GM12878 (cell line): ENCODE results near the gene RNPS1.

Source experiments
- CTCF ChIP-seq, 3 experiments: IDR thresholded peaks in 2 of 3; conservative IDR thresholded peaks in 1 of 3; 2 replicates each; pipeline ENCODE4 v1.5.1; 2011; ENCODE audit warnings: low read depth in 3 of 3, low read length in 3 of 3, mild to moderate bottlenecking in 3 of 3, control low read depth in 2 of 3, moderate library complexity in 2 of 3, inconsistent platforms in 1 of 3, mixed read lengths in 1 of 3; ENCODE audit not compliant: control insufficient read depth in 2 of 3, insufficient read depth in 1 of 3; ENCODE audit errors: extremely low read depth in 1 of 3
- JUNB ChIP-seq: IDR thresholded peaks from 2 replicates; pipeline ENCODE4 v1.6.1; 2016; ENCODE audit warnings: antibody characterized with exemption, mild to moderate bottlenecking
- SIN3A ChIP-seq: IDR thresholded peaks from 2 replicates; pipeline ENCODE4 v1.6.1; 2012; ENCODE audit warnings: low read depth, low read length, improper control_type of control experiment
- STAT3 ChIP-seq: IDR thresholded peaks from 2 replicates; pipeline ENCODE4 v1.6.1; 2011; ENCODE audit warnings: low read depth, low read length, improper control_type of control experiment
- ZBED1 ChIP-seq: IDR thresholded peaks from 2 replicates; pipeline ENCODE4 v1.6.1; 2016; ENCODE audit warnings: borderline replicate concordance
- TF ChIP-seq, protein P1 (sequence below): fragments of 450-650 bp; formaldehyde crosslinking; IDR thresholded peaks from 2 replicates; pipeline ENCODE4 v1.4.0; 2022; ENCODE audit warnings: mild to moderate bottlenecking, moderate library complexity

DNA sequence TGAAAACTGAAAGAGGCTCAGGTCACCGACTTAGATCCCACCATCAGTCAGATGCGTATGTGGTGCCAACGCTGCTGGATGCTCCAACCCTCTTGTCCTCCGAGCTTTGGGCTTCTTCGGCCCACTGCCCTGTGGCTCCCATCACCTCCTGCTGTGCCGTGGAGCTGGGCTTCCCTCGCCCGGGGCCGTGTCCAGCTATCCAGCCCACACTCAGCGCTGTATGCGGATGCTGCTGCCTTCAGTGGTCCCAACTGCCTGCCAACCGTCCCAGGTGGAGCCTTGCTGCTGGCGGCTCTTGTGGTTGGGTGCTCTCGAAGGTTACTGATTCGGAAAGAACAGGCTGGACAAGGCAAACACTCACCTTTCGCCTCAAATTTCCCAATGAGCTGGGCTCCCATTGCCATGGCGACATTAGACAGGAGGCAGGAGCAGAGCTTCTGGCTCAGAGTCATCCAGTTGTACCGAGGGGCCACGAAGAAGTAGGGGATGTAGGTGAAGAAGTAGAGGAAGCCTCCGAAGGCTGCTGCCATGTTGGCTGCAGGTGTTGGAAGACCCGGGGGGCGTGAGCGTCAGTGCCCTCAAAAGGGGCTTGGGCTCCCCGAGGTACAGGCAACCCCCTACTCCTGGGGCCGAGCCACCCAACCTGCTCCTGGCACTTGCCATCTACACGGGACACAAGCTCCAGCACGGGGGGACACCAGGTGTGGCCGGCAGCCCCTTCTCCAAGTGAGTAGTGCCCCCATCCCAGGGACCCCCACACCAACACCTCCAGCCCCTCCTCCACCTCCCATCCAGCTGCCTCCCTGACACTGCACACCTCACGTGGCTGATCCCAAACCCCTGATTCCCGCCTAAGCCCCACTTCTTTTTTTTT, 40.4 kb upstream of the RNPS1 start:
- TF ChIP-seq, protein P1, sequence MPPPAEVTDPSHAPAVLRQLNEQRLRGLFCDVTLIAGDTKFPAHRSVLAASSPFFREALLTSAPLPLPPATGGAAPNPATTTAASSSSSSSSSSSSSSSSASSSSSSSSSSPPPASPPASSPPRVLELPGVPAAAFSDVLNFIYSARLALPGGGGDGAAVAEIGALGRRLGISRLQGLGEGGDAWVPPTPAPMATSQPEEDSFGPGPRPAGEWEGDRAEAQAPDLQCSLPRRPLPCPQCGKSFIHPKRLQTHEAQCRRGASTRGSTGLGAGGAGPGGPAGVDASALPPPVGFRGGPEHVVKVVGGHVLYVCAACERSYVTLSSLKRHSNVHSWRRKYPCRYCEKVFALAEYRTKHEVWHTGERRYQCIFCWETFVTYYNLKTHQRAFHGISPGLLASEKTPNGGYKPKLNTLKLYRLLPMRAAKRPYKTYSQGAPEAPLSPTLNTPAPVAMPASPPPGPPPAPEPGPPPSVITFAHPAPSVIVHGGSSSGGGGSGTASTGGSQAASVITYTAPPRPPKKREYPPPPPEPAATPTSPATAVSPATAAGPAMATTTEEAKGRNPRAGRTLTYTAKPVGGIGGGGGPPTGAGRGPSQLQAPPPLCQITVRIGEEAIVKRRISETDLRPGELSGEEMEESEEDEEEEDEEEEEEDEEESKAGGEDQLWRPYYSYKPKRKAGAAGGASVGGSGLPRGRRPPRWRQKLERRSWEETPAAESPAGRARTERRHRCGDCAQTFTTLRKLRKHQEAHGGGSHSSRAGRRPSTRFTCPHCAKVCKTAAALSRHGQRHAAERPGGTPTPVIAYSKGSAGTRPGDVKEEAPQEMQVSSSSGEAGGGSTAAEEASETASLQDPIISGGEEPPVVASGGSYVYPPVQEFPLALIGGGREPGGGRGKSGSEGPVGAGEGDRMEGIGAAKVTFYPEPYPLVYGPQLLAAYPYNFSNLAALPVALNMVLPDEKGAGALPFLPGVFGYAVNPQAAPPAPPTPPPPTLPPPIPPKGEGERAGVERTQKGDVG (CRISPR knock-in tag): no peak
- TF ChIP-seq JUNB: no peak
- no peak for TF ChIP-seq CTCF (IDR thresholded peaks at IDR 0.05 in 2 of 3, conservative IDR thresholded peaks at IDR 0.05 in 1 of 3; ENCODE audit: control insufficient read depth in 2 of 3, extremely low read depth in 1 of 3, insufficient read depth in 1 of 3, low read depth in 3 of 3, low read length in 3 of 3)
- TF ChIP-seq STAT3: no peak
- no peak for TF ChIP-seq ZBED1
- no peak for TF ChIP-seq SIN3A
